Fibroblast of skin of back (primary cell): ENCODE results near the gene TMEM132A. TPM values are rescaled to one million over a fixed set of nuclear protein-coding genes. Genes with fewer than 3 reads are reported as not detected.

Experiments used
- DNase-seq: peaks from one replicate; pipeline ENCODE4 v3.0.0-alpha.2; 2013
- polyA plus RNA-seq, 2 experiments: library from polyadenylated mRNA; unstranded; fragments of 120-200 nt; gene quantifications; one replicate each; pipeline ENCODE4 v1.2.1, GENCODE V29; 2013; ENCODE audit not compliant: insufficient read length in 2 of 2

TMEM132A gene
- 84.0 TPM for polyA plus RNA-seq (2013, experiment 1 of 2; ENCODE audit: insufficient read length)
- polyA plus RNA-seq (2013, experiment 2 of 2; ENCODE audit: insufficient read length) = 53.1 TPM

GRCh38 chr11:60924110-60924905, at the start of gene TMEM132A:
TMEM132A (plus strand) TSS chr11:60924460; CDS start chr11:60924634, 174 bp downstream.
- DNase-seq = peak; percentile 80

DNA sequence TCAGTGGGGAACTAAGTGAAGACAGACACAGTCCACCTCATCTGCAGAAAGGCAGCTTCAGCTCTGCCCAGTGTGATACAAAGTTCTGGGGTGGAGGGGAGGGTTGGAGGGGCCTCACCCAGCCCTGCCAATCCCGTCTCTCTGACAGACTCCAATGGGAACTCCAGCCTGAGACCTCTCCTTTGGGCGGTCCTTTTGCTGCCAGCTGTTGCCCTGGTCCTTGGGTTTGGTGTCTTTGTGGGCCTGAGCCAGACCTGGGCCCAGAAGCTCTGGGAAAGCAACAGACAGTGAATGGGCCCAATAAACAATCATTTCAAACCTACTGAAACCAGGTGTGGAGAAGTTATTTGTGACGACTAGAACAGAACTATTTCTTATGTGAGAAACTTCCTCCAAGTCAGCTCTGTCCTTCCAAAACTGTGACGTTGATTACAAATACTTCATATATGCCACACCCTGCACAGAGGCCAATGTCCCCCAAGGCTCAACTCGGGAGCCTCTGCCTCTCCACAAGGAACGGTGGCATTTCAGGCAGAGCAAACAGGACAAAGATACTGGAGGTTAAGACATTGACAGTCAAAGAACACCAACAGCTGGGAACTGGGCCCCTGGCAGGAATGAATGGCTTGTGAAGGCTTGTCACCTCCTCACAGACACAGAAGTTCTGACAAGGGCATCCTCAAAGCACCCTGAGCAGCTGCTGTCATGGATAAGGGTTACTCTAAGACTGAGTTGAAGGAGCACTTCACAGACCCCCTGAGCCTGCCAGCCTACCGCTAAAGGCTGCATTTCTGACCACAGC, 48.7 kb upstream of the TMEM132A start:
- no peak for DNase-seq

DNA sequence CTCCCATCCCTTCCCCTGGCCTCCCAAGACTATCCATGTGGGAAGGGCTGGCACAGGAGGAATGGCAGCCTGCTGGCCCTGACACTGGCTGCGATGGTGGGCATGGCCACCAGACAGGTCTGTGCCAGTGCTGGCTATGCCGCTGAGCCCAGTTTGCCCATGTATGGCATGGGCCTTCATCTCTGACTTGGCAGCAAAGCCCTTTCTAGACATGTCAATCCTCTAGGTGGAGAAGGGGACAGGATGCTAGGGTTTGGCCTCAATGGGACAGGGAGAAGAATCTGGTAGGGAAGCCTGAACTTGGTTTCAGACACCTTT, 48.1 kb upstream of the TMEM132A start:
- no peak for DNase-seq

- no peak for DNase-seq
Measured at GRCh38 chr11:60878245-60879101, 45.8 kb upstream of the TMEM132A start.

DNA sequence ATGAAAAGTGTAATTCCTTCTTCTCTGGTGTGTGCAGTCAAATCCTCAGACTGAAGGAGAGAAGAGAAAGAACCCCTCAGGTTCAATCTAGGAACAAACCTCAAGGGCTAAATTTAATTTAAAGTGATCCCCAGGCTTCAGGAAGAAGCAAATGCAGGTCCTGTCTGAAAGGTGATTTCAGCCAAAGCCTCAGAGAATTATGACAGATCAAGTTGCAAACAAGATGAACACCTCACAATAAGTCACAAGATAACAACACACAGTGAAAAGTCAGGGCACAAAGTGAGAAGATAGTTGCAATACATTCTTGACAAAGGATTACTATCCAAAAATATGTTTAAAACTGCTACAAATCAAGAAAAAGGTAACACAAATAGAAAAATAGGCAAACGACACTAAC, 45.2 kb upstream of the TMEM132A start:
- no peak for DNase-seq

- no peak for DNase-seq
Measured at GRCh38 chr11:60879971-60880588, 44.2 kb upstream of the TMEM132A start.

DNA sequence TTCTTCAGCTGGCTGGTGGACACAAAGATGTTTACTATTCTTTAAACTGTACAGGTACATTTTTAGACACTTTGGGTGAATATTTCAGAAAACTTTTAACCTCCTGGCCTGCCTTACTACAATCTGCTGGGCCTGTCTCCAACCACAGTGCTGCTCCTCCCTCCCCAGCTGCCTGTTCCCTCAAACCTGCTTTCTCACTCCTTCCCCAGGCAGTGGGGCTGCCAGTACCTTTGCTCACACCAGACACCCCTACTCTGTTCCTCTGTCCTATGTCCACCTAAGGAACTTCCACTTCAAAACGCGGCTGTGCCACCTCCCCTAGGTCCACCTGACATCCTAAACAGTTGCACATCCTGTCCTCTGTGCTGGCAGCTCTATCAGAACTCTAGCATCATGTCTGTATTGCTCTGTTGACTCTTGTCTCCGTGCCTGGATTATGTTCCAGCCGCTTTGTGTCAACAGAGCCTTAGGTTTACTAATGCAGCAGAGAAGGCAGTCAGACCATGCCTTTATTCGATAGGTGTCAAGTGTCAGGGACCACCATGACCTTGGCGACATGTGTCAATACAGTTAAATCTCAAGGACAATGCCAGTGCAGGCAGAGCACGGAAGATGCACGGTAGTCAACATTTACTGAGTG, 43.5 kb upstream of the TMEM132A start:
- no peak for DNase-seq

- peak; percentile 49 for DNase-seq
Measured at GRCh38 chr11:60887556-60887955, 36.7 kb upstream of the TMEM132A start.

GRCh38 chr11:60889869-60890311, 34.4 kb upstream of the TMEM132A start:
- no peak for DNase-seq

GRCh38 chr11:60890696-60891095, 33.6 kb upstream of the TMEM132A start:
- DNase-seq = no peak

GRCh38 chr11:60891103-60891741, 33.0 kb upstream of the TMEM132A start:
- no peak for DNase-seq

DNA sequence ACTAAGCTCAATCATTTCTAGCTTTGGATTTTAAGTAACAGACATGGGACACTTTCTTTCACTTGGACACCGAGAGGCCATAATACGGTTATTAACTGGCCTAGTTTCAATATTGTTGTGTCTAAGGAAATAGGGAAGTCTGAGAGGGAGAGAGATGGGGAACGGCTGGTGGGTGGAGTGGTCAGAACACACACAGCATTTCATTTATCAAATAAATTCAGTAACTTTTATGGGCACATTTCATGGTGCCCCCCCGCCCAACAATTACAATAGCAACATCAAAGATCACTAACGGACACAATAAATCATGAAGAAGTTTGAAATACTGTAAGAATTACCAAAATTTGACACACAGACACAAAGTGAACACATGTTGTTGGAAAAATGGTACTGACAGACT, 28.6 kb upstream of the TMEM132A start:
- DNase-seq = no peak

DNA sequence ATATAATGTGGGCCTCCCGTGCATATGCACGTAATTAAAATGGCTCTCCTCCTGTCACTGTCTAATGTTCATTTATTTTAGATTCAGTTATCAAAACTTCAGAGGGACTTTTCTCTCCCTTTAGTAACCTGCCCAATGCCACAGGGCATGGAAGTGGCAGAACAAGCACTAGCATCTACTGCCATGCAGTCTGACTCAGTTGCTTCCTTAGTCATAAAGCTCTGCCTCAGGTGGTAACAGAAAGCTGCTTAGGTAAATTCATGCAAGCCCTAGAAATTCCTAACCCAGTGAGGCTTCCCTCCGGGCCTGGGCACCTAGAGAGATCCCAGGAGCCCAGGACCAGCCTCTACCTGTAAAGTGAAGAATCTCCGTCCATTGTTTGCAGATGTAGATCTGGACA, 26.8 kb upstream of the TMEM132A start:
- no peak for DNase-seq

GRCh38 chr11:60899046-60899936, 25.0 kb upstream of the TMEM132A start:
- peak; percentile 66 for DNase-seq

DNA sequence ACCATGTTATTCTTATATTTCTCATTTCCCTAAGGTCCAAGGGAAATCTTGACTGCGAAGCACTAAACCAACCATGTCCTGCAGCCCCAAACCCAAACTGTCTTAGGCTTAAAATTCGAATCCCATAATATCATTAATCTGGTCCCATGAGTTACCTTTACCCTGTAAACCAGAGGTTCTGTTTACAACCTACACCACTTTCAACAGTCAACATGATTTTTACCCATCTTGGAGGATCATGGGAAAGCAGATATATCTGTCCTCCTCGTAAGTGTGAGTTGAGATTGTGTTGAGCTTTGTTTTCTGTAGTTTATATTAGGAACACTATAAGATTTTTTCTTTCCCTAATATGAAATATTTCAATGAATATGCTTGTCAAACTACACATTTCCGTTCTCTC, 24.3 kb upstream of the TMEM132A start:
- DNase-seq = no peak

GRCh38 chr11:60900673-60901404, 23.4 kb upstream of the TMEM132A start:
- no peak for DNase-seq

GRCh38 chr11:60902625-60903024, 21.6 kb upstream of the TMEM132A start:
- no peak for DNase-seq

- no peak for DNase-seq
Measured at GRCh38 chr11:60905047-60905446, 19.2 kb upstream of the TMEM132A start.

DNA sequence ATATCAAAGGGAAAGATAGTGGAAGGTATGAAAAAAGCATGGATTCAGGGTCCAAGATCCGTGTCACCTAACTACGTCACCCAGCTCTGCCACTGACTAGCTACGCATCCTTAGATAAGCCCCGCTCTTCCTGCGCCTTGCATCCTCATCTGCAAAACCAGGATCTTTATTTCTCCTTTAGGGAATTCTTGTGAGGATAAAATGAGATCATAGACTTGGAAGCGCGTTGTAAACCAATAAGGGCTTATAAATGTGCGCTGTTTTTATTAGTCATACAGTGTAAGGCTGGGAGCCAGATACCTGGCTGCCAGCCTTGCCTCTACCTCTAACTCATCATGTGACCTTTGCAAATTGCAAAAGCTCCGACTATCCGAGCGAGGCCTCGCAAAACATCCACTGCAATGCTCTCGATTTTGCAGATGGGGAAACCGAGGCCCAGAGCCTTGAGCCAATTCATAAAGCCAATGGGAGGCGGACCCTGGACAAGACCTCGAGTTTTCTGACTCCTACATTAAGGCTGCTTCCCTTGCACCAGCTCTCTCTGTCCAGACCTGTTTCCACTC, 18.6 kb upstream of the TMEM132A start:
- peak; percentile 43 for DNase-seq
